Stimulated activated CD4-positive, alpha-beta T cell treated with anti-CD3 and anti-CD28 coated beads, TNF-alpha, amount 100 ng/mL, for 48 hours (primary cell): Measurements from ENCODE around the gene LCE1D.

ENCODE experiments used
- DNase-seq, 3 donors: peaks; one replicate each; pipeline ENCODE4 v3.0.0-alpha.2; 2020; ENCODE audit warnings: low read depth in 3 of 3

Gene LCE1D

GRCh38 chr1:152811671-152812070 lies 15.2 kb downstream of the LCE1D start, which contains the start of gene LCE1B:
LCE1B (plus strand) TSS chr1:152811971; CDS start chr1:152812447, 476 bp downstream.
- no peak for DNase-seq

- no peak for DNase-seq
These were observed 20.8 kb downstream of the LCE1D start for GRCh38 chr1:152817309-152817708.

- DNase-seq = no peak
These were observed 26.8 kb downstream of the LCE1D start for GRCh38 chr1:152823294-152823693.

- DNase-seq = no peak
These were observed 28.4 kb downstream of the LCE1D start for GRCh38 chr1:152824964-152825363.

- DNase-seq = no peak
These were observed 30.7 kb downstream of the LCE1D start, which contains the start of gene LCE1A for GRCh38 chr1:152827173-152827572. LCE1A (plus strand) TSS chr1:152827473; CDS start chr1:152827473, 0 bp downstream.

GRCh38 chr1:152836870-152837269 lies 40.3 kb downstream of the LCE1D start:
- no peak for DNase-seq

GRCh38 chr1:152842556-152842955 lies 46.0 kb downstream of the LCE1D start, which contains the start of gene LCE6A:
LCE6A (plus strand) TSS chr1:152842856; CDS start chr1:152843521, 665 bp downstream.
- no peak for DNase-seq
